LNCAP (cell line): ENCODE results near the gene LMOD3.

Experiments
- CTCF ChIP-seq: fragments of 450-650 bp; IDR thresholded peaks from 2 replicates; pipeline ENCODE4 v1.5.1; 2017; ENCODE audit warnings: mild to moderate bottlenecking

Gene LMOD3

GRCh38 chr3:69084326-69085167 is 37.8 kb downstream of the LMOD3 start, which contains the start of gene ARL6IP5:
TSS of gene ARL6IP5 (plus strand) at chr3:69084937. CDS start at chr3:69085048, 111 bp downstream.
- no peak for TF ChIP-seq CTCF

DNA sequence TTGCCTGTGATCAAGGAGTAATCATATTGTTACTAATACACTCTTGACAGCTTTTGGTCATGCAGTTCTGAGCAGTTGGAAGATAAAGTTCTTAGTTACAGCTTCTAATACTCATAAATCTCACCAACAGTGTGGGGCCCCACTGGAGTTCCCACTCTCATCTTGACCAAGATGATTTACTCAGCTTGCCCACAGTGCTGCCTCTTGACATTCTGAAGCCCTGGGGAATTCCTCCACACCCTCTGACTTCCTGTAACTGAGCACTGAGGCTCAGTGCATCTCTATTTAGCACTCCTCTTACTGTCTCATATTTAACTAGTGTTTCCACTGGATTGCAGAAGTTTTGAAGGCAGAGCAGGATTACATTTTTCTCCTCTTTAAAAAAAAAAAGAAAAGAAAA is 39.6 kb downstream of the LMOD3 start:
- no peak for TF ChIP-seq CTCF

DNA sequence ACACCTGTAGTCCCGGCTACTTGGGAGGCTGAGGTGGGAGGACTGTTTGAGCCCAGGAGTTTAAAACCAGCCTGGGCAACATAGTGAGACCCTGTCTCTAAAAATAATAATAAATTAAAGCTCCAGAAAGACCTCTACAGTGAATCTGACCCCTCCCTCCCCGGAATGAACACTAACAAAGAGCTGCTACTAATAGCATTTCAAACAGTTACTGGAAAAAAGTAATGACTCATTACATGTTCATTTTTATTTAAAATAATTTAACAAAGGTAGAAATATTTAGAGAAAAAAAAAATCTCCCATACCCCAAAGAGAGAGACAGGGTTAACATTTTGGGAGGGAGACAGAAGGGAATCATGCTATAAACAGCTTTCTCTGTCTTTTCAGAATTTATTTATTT is 40.0 kb downstream of the LMOD3 start:
- TF ChIP-seq CTCF: no peak

- no peak for TF ChIP-seq CTCF
Observed at GRCh38 chr3:69081583-69082262, 40.7 kb downstream of the LMOD3 start.

- TF ChIP-seq CTCF: no peak
Observed at GRCh38 chr3:69080233-69080920, 42.0 kb downstream of the LMOD3 start, which contains the start of gene UBA3. TSS of gene UBA3 (minus strand) at chr3:69080365. CDS start at chr3:69080353, 12 bp downstream.

DNA sequence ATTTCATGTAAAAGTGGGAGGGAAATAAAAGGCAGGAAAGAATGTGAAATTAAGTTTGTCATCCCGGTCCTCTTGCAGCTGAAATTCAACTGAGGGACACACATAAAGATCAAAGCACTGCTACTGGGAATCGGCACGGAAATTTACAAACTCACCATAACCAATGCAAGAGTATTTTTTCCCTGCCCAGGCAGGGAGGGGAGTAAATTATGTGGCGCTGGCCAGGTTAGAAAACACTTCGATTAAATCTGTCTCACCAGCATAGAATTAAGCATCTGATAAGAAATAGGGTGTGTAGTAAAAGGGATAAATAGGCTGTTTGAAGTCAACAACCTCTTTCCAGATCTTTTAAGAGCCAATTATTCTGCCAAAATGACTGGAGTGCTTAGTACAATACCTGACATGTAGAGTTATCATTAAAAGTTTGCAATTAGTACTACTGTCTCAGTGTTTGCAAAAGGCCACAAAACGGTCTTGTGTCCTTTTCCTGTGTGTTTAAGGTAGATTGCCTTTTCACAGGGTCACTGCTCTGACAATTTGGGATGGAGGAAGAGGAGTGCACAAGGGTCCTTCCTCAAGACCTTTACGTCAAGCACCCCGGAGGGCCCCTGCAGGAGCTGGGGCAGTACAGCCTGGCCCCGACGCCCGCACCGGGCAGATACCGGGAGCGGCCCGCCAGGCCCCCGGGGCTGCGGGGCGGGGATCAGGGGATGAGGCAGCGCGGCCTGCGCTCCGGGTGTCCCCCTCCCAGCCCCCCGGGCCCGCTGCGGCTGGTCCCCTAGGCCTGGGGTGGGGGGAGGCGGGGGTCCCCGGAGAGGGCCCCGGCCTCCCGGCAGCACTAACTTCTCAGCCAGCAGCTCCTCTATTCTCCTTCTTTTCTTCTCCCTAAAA is 42.9 kb downstream of the LMOD3 start:
- TF ChIP-seq CTCF: no peak

GRCh38 chr3:69072928-69073327 is 49.5 kb downstream of the LMOD3 start:
- no peak for TF ChIP-seq CTCF
